Pancreas (tissue), 10 donors: ENCODE data around the gene PLCB2. TPM values are rescaled to one million over a fixed set of nuclear protein-coding genes. Genes with fewer than 3 reads are reported as not detected.

Source experiments
- ATAC-seq, 4 donors: fragments of 200-7000 bp; cut with Tn5 transposase; one replicate each; pipeline versions ENCODE4 v1.8.0 to v1.9.1; 2020; ENCODE audit warnings: mild to moderate bottlenecking in 4 of 4, moderate library complexity in 4 of 4
- DNase-seq, 6 donors: peaks; one replicate each; pipeline ENCODE4 v3.0.0-alpha.2; 2020
- FAIRE-seq: peaks from 2 replicates; lab custom pipeline; 2012; peaks lifted over from hg19 to GRCh38; lab: Jason Lieb, UNC
- H3K27ac ChIP-seq, 4 donors: fragments of 200-600 bp; sonication (generic); 1 replicate in 3 of 4; 2 replicates in 1 of 4; pipeline versions ENCODE4 v1.5.0 to v1.8.0; 2020
- H3K27me3 ChIP-seq, 4 donors: fragments of 200-600 bp; one replicate each; pipeline ENCODE4 v1.8.0; 2021
- H3K36me3 ChIP-seq, 3 donors: fragments of 200-600 bp; sonication (generic) in 1 of 3; one replicate each; pipeline versions ENCODE4 v1.5.0 to v1.8.0; 2020 to 2021
- H3K4me1 ChIP-seq, 3 donors: fragments of 200-600 bp; one replicate each; pipeline ENCODE4 v1.8.0; 2021
- H3K4me3 ChIP-seq, 4 donors: fragments of 200-600 bp; sonication (generic) in 2 of 4; one replicate each; pipeline versions ENCODE4 v1.5.0 to v1.8.0; 2020 to 2021
- H3K9me3 ChIP-seq, 4 donors: fragments of 200-600 bp; one replicate each; pipeline ENCODE4 v1.8.0; 2021
- CTCF ChIP-seq, 4 donors: fragments of 200-600 bp; sonication (generic) in 3 of 4; IDR thresholded peaks; one replicate each; pipeline versions ENCODE4 v1.5.0 to v1.8.0; 2021; ENCODE audit warnings: antibody characterized with exemption in 4 of 4
- WGBS, 2 donors: extraction: QIAGEN DNeasy Blood & Tissue Kit; methylation state at CpG; one replicate each; pipeline ENCODE4 v1.1.7; 2013; 5-methylcytosine and 5-hydroxymethylcytosine counted together
- intact Hi-C, 3 donors: fragments of 100-400 bp; cut with DNase I; formaldehyde crosslinking; loops; one replicate each; pipeline versions ENCODE4 v1.11.1 to v1.14.2; 2022
- polyA plus RNA-seq, 2 donors: library from polyadenylated mRNA; stranded (reverse); fragments of 200-250 nt; gene quantifications; one replicate each; pipeline ENCODE4 v1.2.3, GENCODE V29; 2013
- total RNA-seq, 6 donors: library from RNA; stranded (reverse); fragmentation: NEBNext Ultra II Directional in 4 of 6; extraction: Animal tissue kit (Norgen Biotek cat#: 25700) in 4 of 6; gene quantifications; one replicate each; pipeline versions ENCODE4 v1.2.1 to v1.2.4, GENCODE V29; 2021 to 2023
- donor health status: healthy with polysubstance abuse.
- donor health status: DM: no; HTN: no; CAD: no; lungs with moderate emphysema.
- donor health status: DM: no; HTN: no; CAD: no.
- donor health status: control.
- donor health status: control.
- donor health status: Bipolar disorder and iron deficiency.
- donor health status: DM: yes; HTN: yes; CAD: no.
- donor health status: DM: no; HTN: no; CAD: no.
- donor health status: DM: no; HTN: no; CAD: no.
- donor health status: DM: yes; HTN: yes; CAD: no.

PLCB2 gene
- total and polyA plus RNA-seq, 8 donors = 0.94 to 23.5 (median 5.7) TPM

DNA sequence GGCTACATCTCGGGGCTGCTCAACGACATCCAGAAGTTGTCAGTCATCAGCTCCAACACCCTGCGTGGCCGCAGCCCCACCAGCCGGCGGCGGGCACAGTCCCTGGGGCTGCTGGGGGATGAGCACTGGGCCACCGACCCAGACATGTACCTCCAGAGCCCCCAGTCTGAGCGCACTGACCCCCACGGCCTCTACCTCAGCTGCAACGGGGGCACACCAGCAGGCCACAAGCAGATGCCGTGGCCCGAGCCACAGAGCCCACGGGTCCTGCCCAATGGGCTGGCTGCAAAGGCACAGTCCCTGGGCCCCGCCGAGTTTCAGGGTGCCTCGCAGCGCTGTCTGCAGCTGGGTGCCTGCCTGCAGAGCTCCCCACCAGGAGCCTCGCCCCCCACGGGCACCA, 41.9 kb downstream of the PLCB2 start:
- H3K9me3 ChIP-seq = no peaks in the 10 kb centered on the region
- ATAC-seq (no peak), FAIRE-seq (no peak), DNase-seq (no peak)
- 94 to 95% methylated on average over 20 of the region's 20 CpGs for WGBS, 2 donors
- no peak overlapping the region for H3K4me3 ChIP-seq
- H3K27ac ChIP-seq = no peak overlapping the region
- no peaks in the 10 kb centered on the region for H3K27me3 ChIP-seq
- peaks cover 0 to 16% (median 0%) of the 10 kb centered on the region in 3 donors for H3K36me3 ChIP-seq
- intact Hi-C loops = loop anchor here in 1 of 3 donors (5.0 kb wide), 1 partner anchor 34 kb away; no protein-coding TSS in a partner anchor
- no peaks in the 10 kb centered on the region for H3K4me1 ChIP-seq
- TF ChIP-seq CTCF (IDR thresholded peaks at IDR 0.05) = no peak

DNA sequence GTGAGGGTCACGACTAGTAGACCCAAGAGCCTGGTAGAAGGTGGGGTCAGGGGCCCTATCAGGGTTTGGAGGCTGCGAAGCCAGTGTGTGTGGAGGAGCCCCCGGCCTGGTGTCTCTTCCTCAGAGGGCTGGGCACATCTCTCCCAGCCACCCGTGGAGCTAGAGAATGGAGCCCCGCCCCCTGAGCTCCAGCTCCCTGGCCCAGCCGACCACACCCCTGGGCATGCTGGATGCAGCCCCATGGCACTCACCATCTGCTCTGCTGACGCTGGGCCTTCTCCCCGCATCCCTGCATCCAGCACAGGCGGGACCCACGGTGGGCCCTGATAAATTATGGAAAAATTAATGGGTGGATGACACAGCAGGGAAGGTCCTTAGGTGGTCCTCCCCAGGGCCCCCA, 42.4 kb downstream of the PLCB2 start:
- ATAC-seq = no peak
- FAIRE-seq = no peak
- Histone ChIP-seq H3K27me3 (no peaks in the 10 kb centered on the region), H3K4me1 (no peaks in the 10 kb centered on the region), H3K9me3 (no peaks in the 10 kb centered on the region), H3K4me3 (no peak overlapping the region), H3K27ac (no peak overlapping the region), H3K36me3 (peaks cover 0 to 16% (median 0%) of the 10 kb centered on the region in 3 donors)
- WGBS, 2 donors = 90 to 94% methylated on average over 10 of the region's 10 CpGs
- DNase-seq = no peak
- intact Hi-C loops = loop anchor here in 1 of 3 donors (5.0 kb wide), 1 partner anchor 33 kb away; no protein-coding TSS in a partner anchor
- TF ChIP-seq CTCF (IDR thresholded peaks at IDR 0.05) = no peak

DNA sequence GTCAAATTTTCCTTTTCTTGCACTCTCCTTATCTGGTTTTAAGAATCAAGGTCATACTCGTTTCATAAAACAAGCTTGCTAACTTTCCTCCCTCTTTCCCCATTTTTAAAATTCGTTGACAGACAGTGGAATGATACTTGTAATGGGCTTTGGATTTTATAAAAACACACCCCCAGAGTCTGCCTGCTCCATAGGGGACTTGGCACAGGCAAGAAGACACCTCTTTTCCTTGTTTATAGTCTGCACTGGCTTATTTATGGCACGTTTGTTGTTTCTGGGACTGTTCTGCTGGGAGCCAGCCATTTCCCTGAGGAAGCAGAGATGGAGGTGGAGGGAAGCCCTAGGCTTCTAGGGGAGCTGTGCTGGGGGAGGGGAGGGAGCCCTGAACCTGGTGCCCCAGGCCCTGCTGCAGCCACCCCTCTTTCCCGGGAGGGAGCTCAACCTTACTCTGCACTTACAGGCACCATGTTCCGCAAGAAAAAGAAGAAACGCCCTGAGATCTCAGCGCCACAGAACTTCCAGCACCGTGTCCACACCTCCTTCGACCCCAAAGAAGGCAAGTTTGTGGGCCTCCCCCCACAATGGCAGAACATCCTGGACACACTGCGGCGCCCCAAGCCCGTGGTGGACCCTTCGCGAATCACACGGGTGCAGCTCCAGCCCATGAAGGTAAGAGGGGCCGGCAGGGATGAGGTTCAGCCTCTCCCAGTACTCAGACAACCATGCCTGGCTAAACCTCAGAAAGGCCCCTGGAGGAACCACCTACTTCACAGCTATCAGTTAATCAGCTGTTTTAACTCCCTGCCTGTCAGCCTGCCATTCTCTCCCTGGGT, 43.2 kb downstream of the PLCB2 start:
- H3K9me3 ChIP-seq = no peaks in the 10 kb centered on the region
- no peak overlapping the region for H3K4me3 ChIP-seq
- no peaks in the 10 kb centered on the region for H3K4me1 ChIP-seq
- ATAC-seq = no peak
- no peaks in the 10 kb centered on the region for H3K27me3 ChIP-seq
- WGBS, 2 donors = 79 to 80% methylated on average over 16 of the region's 16 CpGs
- no peak for DNase-seq
- TF ChIP-seq CTCF (IDR thresholded peaks at IDR 0.05) = no peak
- peaks cover 0 to 16% (median 0%) of the 10 kb centered on the region in 3 donors for H3K36me3 ChIP-seq
- FAIRE-seq = no peak
- H3K27ac ChIP-seq = no peak overlapping the region
- intact Hi-C loops = loop anchor here in 1 of 3 donors (5.0 kb wide), 1 partner anchor 32 kb away; no protein-coding TSS in a partner anchor

- FAIRE-seq (no peak), ATAC-seq (no peak), DNase-seq (no peak)
- Histone ChIP-seq H3K27ac (no peak overlapping the region), H3K36me3 (peaks cover 0 to 16% (median 0%) of the 10 kb centered on the region in 3 donors), H3K4me1 (no peaks in the 10 kb centered on the region), H3K27me3 (no peaks in the 10 kb centered on the region), H3K9me3 (no peaks in the 10 kb centered on the region), H3K4me3 (no peak overlapping the region)
- intact Hi-C loops = no loop called here
- TF ChIP-seq CTCF (IDR thresholded peaks at IDR 0.05) = no peak
- WGBS, 2 donors = 85% methylated on average over 12 of the region's 12 CpGs
Measured at GRCh38 chr15:40263024-40263754, 44.5 kb downstream of the PLCB2 start.
